Raji (cell line): Measurements from ENCODE around the gene COG3.

Source experiments
- POLR2A ChIP-seq: IDR thresholded peaks from 2 replicates; pipeline ENCODE4 v1.6.1; 2011; ENCODE audit warnings: low read depth, low read length, control low read depth; ENCODE audit not compliant: insufficient read depth

COG3 gene

GRCh38 chr13:45464687-45465453 lies at the start of gene COG3:
Gene COG3, plus strand, starts transcription at chr13:45464939. Its CDS starts 98 bp downstream, at chr13:45465037.
- peak; percentile 63 for TF ChIP-seq POLR2A

DNA sequence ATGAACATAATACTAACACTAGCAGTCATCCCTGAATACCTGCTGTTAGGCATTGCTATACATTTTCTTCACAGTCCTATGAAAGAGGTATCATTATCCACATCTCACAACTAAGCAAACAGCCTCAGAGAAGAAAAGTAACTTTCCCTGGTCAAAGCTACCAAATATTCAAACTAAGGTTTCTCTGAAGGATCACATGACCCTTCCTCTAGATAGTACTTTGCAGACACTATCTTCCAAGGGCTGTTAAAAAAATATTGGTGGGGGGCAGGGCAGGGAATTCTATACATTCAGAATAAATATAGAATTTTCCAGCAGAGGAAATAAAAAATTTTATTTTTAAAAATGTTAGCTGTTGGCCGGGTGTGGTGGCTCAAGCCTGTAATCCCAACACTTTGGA lies 49.6 kb upstream of the COG3 start:
- no peak for TF ChIP-seq POLR2A

- no peak for TF ChIP-seq POLR2A
These were observed 48.1 kb upstream of the COG3 start for GRCh38 chr13:45416516-45417128.

DNA sequence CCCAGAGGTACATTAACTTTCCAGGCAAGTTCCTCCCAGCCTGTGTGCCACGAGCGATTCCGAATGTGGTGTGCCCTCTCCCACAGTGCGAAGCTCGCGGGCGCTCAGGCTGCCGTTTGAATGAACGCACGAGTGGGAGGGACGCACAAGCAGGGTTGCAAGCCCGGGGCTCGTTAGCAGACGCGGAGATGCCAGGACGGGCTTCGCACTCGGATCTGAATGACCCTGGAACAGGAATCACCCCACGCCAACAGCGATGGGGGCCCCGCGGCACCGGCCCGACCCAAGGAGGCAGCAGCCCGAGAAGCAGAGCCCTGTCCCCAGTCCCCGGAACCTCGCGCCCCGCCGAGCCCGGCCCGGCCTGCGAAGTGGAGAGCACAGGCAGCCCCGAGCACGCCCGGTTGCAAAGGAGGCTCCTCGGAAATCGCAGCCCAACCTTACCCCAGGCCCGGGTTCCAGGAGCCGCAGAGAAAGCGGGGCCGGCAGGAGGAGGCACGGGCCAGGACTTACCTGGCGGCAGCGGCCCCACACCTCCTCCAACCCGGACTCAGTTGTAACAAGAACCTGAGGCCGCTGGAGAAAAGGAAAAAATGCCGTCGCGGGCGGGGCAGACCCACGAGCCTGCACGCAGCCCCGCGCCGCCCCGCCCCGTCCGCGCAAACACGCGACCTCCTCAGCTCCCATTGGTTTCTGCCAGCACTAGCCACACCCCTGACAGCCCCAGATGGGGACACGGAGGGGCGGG lies 46.8 kb upstream of the COG3 start, which contains the start of gene SLC25A30:
SLC25A30 (minus strand) TSS at position 584 of the 745 bp plus-strand sequence. CDS start 6,948 bp downstream, outside the sequence.
- TF ChIP-seq POLR2A = peak; percentile 42; the same call in 1 of the 2 replicates

DNA sequence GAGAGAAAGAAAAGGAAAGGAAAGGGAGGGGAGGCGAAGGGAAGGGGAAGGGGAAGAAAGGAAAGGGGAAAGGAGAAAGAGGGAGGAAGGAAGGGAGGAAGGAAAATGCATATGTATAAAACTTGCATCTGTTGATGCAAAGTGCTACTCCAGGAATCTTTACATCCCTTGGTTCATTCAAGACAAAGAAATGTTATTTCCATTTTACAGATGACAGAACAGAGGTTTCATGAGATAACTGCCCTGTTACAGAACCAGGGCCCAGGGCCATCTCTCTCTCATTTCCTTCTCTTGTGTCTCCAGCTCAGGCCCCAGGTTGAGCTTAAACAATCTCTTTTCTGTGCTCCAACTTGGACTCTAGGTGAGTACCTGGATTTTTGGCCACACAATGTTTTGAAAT lies 44.8 kb upstream of the COG3 start:
- TF ChIP-seq POLR2A = no peak

- no peak for TF ChIP-seq POLR2A
These were observed 41.9 kb upstream of the COG3 start for GRCh38 chr13:45422731-45423292.

DNA sequence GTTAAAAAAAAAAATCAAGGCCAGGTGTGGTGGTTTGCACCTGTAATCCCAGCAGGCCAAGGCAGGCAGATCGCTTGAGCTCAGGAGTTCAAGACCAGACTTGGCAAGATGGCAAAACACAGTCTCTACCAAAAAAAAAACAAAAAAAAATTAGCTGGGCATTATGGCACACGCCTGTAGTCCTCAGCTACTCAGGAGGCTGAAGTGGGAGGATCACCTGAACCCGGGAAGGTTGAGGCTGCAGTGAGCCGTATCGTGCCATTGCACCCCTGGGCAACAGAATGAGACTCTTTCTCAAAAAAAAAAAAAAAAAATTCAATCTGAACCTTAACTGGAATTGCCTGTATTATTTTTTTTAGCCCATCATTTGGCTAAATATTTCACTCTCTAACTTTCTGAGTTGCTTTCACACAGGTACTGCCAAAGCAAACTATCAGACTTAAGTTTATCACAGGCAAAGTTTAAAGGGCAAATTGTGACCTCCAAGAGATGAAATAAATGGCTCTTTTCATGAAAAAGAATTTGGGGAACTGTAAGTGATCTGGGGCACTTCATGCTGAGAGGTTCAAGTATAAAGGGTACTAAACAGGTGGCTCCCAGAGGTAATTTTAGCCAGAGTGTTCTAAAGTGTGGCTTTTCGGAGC lies 31.9 kb upstream of the COG3 start:
- TF ChIP-seq POLR2A = no peak

GRCh38 chr13:45433381-45433790 lies 31.4 kb upstream of the COG3 start:
- no peak for TF ChIP-seq POLR2A

GRCh38 chr13:45434556-45435371 lies 30.0 kb upstream of the COG3 start:
- TF ChIP-seq POLR2A = no peak

DNA sequence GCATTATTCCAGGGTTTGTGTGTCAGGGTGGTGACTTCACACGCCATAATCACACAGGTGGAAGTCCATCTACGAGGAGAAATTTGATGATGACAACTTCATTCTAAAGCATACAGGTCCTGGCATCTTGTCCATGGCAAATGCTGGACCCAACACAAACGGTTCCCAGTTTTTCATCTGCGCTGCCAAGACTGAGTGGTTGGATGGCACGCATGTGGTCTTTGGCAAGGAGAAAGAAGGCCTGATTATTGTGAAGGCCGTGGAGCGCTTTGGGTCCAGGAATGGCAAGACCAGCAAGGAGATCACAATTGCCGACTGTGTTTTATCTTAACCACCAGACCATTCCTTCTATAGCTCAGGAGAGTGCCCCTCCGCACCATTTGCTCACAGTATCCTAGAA lies 28.4 kb upstream of the COG3 start:
- TF ChIP-seq POLR2A = no peak

DNA sequence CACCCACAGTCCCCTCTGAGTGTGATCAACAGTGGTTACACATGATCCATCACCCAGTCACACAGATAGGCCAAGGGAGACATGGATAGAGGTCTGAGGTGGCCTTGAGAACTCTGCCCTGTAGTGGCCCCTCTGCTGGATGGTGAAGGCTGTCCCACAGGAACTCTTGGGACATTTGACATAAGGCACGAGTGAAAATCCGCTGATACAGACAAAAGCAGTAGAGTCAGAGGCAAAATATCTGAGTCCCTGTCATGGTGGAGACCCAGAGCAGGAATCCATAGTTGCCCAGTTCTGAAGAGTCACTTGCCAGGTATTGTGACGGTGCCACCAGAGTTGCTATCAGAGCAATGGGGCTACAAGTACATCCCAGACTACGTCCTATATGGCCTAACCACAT lies 27.8 kb upstream of the COG3 start:
- TF ChIP-seq POLR2A = no peak

- no peak for TF ChIP-seq POLR2A
These were observed 26.8 kb upstream of the COG3 start for GRCh38 chr13:45437947-45438346.

DNA sequence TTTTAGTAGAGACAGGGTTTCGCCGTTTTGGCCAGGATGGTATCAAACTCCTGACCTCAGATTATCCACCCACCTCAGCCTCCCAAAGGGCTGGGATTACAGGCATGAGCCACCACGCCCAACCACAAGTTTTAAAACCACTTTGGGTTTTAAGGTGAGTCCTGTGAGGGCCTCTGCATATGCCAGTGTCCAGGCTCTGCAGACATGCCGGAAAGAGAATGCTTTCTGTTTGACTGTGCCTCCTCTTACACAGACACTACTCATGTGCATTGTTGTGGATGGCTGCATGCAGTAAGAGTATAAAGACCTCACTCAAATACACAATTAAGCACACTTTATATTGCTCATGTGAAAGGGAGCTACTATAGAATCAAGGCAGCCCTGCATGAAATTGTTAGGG lies 25.7 kb upstream of the COG3 start:
- no peak for TF ChIP-seq POLR2A

- no peak for TF ChIP-seq POLR2A
These were observed 24.8 kb upstream of the COG3 start for GRCh38 chr13:45439781-45440462.

DNA sequence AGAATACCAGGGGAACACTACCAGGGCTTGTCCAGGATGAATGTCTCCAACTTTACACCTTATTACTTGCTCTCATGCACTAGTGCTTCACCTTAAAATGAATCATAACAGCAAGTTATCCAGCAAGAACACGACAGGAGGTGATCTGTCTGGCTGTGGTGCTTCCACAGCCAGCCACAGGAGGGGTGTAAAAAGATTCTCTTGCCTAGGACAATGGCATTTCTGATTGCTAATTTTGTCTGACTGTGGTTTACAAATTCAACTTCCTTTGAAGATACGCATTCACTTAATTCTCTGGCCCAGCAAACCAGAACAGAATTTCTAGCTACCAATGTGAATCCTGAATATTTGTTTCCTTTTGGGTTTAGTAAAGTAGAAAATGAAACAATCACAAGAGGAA lies 23.1 kb upstream of the COG3 start:
- TF ChIP-seq POLR2A = no peak
